Measurements from ENCODE around the gene ANO7. TPM values are rescaled to one million over a fixed set of nuclear protein-coding genes. Genes with fewer than 3 reads are reported as not detected.

The ANO7 gene
- total RNA-seq, 1 donor from 2014 or later, result 0.59 TPM

DNA sequence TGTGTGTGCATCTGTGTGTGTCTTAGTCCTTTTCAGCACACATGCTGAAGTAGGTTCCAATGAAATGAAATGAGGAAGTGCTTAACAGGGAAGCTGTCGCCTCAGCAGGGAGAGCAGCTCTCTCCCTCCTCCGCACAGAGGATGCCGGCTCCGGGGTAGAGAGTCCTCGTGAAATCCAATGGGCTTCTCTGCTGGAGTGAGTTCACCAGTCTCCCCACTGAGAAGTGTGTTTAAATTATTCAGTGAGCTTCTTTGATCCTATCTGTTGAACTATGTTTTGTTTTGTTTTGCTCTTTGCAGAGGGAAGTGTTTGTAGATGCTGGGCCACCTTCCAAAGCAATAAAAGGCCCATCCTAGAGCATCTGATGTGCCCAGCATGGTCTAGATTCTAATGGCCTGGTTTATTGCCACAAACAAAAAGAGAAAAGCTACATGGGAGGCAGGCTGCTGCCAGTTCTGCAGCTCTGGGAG lies 31.5 kb upstream of the ANO7 start:
- no peak for DNase-seq (ENCODE audit: low read depth, low spot score)

DNA sequence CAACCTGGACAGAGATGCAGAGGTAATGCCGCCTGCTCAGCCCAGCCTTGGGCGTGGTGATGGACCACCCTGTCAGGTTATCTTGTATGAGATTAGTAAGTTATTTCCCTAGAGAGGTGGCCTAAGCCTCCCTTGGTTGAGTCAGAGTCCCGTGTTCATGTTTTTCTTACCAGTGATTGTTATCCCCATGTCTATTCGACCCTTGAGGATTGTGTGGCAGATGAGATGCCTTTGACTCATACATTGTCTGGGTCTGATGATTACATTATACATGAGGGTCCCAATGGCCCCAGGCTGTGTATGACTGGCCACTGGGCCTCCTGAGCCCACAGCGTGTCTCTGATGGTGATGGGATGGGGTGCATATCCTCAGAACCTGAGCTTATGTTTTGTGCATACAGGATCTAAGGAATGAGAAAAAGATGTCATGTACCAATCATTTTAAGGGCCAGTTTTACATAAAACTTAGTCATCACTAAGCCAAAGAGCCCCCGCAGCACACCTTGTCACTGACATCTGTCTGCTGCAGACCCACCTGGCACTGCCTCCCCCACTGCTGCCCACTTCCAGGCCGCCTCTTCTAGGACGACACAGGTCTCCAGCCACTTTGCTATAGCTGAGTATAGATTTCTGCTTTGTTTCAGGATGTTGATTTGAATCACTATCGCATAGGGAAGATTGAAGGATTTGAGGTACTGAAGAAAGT lies 30.5 kb upstream of the ANO7 start:
- DNase-seq (ENCODE audit: low read depth, low spot score), result no peak

DNA sequence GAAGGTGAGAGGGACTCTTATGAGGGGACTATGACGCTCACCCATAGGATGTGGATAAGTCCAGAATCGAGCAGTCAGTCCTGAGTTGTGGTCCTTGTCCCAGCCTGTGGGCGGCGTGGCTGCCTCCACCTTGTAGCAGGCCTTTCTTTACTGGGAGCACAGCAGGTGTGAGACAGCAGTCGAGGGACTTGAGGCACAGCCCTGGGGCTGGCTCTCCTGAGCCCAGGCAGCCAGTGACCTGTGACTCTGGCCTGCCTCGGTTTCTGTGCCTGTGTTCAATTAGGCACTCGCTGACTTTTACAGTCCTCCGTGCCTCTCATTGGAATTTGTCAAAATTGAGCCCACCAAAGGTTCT lies 30.0 kb upstream of the ANO7 start:
- DNase-seq (ENCODE audit: low read depth, low spot score), result no peak

GRCh38 chr2:241159116-241159515 lies 29.4 kb upstream of the ANO7 start:
- DNase-seq (ENCODE audit: low read depth, low spot score), result no peak

- no peak for DNase-seq (ENCODE audit: low read depth, low spot score)
These were observed 28.2 kb upstream of the ANO7 start for GRCh38 chr2:241160318-241160717.

DNA sequence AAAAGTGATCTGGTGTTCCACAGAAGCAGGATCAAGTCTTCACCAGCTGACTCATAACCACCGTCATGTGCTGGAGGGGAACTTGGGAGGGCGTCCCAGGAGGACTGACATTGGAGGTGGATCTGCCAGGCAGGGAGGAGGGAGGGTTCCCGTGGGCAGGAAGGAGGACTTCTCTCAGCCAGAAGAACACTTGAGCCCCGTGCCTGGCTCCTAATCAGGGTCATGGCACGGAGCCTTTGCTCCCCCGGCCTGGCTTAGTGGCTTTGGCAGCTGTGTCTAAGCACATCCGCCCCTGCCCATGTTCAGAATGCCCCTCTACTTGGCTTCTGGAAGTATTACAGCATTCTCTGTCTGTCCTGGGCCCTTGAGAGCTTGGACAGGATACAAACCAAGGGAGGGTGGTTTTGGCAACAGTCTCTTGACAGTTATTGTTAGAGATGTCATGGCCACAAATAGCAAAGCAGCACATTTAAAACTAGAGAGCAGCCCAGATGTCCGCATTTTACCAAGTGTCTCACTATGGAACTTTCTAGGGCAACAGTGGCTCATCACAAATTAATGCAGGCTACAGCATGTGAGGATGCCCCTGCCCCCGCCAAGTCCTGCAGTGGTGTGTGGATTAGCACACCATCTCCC lies 26.7 kb upstream of the ANO7 start:
- no peak for DNase-seq (ENCODE audit: low read depth, low spot score)

DNA sequence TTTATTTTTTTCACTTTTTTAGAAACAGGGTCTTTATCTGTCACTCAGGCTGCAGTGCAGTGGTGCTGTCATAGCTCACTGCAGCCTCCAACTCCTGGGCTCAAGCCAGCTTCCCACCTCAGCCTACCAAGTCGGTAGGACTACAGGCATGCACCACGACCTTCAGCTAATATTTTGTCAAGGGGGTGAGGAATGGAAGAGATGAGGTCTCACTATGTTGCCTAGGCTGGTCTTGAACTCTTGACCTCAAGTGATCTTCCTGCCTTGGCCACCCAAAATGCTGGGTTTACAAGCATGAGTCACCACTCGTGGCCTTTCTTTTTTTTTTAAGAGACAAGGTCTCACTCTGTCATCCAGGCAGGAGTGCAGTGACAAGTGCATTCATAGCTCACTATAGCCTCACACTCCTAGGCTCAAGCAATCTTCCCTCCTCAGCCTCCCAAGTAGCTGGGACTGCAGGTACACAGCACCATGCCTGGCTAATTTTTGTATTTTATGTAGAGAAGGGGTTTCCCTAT lies 24.8 kb upstream of the ANO7 start:
- no peak for DNase-seq (ENCODE audit: low read depth, low spot score)

DNA sequence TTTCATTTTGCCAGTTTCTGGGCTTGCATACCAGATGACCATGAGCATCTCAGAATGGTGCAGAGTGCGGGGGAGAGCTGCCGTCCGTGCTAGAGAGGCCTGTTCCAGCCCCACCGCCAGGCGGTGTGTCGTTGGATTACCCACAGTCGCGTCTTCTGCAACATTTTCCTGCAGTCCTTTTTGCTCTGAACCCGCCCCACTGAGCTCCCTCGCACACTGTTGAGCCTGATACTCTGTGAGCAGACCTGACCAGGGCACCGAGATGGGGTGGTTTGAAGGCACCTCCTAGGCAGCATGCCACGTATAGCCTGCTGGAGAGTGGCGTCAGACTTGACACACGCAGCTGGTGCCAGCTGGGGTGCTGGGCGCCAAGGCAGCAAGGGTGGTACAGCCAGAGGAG lies 20.1 kb upstream of the ANO7 start:
- DNase-seq (ENCODE audit: low read depth, low spot score), result no peak

GRCh38 chr2:241173557-241173956 lies 14.9 kb upstream of the ANO7 start:
- no peak for DNase-seq (ENCODE audit: low read depth, low spot score)

- no peak for DNase-seq (ENCODE audit: low read depth, low spot score)
These were observed 10.7 kb upstream of the ANO7 start for GRCh38 chr2:241177526-241178334.

DNA sequence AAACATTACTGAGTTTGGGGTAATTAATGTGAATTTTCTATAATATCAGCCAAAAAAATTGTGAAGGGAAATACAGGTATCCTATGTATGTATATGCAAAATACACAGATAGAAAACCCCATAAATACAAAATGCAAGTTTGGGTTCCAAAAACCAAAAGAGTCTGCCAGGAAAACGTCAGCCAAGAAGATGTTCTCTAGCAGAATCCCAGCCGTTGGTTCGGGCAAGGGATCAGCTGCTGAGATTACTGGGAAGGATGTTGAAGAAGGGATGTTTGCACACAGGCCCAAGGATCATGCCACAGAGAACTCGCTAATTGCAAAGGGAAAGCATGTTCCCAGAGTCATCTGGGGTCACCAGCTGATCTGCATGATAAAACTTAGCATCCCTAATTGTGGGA lies 9.5 kb upstream of the ANO7 start:
- DNase-seq (ENCODE audit: low read depth, low spot score), result no peak

DNA sequence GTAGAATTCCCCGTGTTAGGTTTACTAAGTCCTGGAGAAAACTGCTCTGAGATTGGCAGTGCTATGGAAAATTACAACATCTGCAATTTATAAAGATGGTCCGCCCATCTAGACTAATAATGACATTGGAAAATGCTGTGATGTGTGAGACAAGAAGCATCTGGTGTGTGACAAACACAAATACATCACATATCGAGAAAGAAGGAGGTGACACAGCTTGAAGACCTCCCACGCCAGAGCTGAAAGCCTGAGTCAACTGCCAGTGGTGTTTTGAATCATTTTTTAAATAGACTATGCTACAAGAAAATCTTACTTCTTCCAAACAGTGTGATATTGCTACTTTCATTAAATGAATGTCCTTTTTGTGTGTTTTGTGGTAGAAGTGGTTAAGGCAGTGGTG lies 8.6 kb upstream of the ANO7 start:
- no peak for DNase-seq (ENCODE audit: low read depth, low spot score)

DNA sequence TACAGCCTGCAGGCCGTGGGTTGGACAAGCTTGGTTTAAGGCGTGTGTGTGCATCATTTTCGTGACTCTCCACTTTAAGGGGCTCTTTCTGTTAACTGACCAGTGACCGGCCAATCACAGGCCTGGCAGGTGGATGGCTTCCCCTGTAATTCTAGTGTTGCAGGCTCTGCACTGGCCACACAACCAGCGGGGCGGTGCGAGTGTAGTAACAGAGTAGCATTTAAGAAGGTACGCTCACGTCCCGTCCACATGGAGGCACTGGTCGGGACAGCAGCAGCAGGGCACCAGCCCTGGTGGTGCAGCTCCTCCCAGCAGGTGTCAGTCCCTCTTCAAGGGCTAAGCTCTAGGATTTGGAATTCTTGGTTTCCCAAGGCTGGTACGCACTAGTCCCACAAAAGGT lies 8.0 kb upstream of the ANO7 start:
- DNase-seq (ENCODE audit: low read depth, low spot score), result no peak

GRCh38 chr2:241182126-241182525 lies 6.4 kb upstream of the ANO7 start:
- no peak for DNase-seq (ENCODE audit: low read depth, low spot score)

- DNase-seq (ENCODE audit: low read depth, low spot score), result no peak
These were observed 5.8 kb upstream of the ANO7 start for GRCh38 chr2:241182531-241183133.

DNA sequence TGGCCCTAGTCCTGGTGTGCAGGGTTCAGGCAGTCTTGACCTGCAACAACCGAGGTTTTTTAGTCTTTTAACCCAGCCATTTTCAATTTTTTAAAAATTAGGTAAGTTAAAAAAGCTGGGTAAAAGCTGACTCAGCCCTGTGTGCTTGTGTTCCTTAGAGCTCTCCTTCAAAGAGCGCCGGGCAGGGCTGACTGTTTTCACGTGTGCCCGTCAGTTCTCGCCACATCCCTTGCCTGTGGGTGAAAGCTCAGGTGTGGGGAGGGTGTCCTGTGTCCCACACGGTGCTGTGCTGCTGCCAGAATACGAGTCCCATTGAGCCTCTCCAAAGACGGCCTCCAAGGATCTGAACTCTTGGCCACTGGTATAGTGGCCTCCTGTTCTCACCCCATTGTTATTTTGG lies 5.3 kb upstream of the ANO7 start:
- DNase-seq (ENCODE audit: low read depth, low spot score), result no peak

GRCh38 chr2:241184901-241185300 lies 3.6 kb upstream of the ANO7 start:
- no peak for DNase-seq (ENCODE audit: low read depth, low spot score)

- DNase-seq (ENCODE audit: low read depth, low spot score), result no peak
These were observed 2.5 kb upstream of the ANO7 start for GRCh38 chr2:241185961-241186360.

- DNase-seq (ENCODE audit: low read depth, low spot score), result no peak
These were observed 1.2 kb upstream of the ANO7 start for GRCh38 chr2:241187101-241187917.

- DNase-seq (ENCODE audit: low read depth, low spot score), result no peak
These were observed 601 bp upstream of the ANO7 start for GRCh38 chr2:241187918-241188234.
